Smooth muscle cell (in vitro differentiated cells): ENCODE measurements around the gene ENKD1. TPM values are rescaled to one million over a fixed set of nuclear protein-coding genes. Genes with fewer than 3 reads are reported as not detected.

Experiments used
- DNase-seq: peaks from one replicate; lab custom pipeline; 2025; ENCODE audit not compliant: unreplicated experiment; lab: John Stamatoyannopoulos, UW
- H2AFZ ChIP-seq: fragments of 200-600 bp; sonication (generic); 2 replicates; pipeline ENCODE4 v1.6.0; 2016; ENCODE audit warnings: antibody characterized with exemption, low read depth, mild to moderate bottlenecking
- H3F3A ChIP-seq: fragments of 200-600 bp; sonication (generic); 2 replicates; pipeline ENCODE4 v1.6.0; 2017; ENCODE audit warnings: antibody characterized with exemption, low read depth
- H3K27ac ChIP-seq: fragments of 200-600 bp; sonication (generic); 2 replicates; pipeline ENCODE4 v1.5.1; 2016; ENCODE audit warnings: low read depth, mild to moderate bottlenecking
- H3K27me3 ChIP-seq: fragments of 200-600 bp; sonication (generic); 2 replicates; pipeline ENCODE4 v1.6.1; 2016; ENCODE audit warnings: low read depth, mild to moderate bottlenecking
- H3K36me3 ChIP-seq: fragments of 200-600 bp; sonication (generic); 2 replicates; pipeline ENCODE4 v1.5.1; 2016; ENCODE audit warnings: low read depth
- H3K4me1 ChIP-seq: fragments of 200-600 bp; sonication (generic); 2 replicates; pipeline ENCODE4 v1.5.1; 2016; ENCODE audit warnings: low read depth
- H3K4me2 ChIP-seq: fragments of 200-600 bp; sonication (generic); 2 replicates; pipeline ENCODE4 v1.6.0; 2016; ENCODE audit warnings: mild to moderate bottlenecking
- H3K4me3 ChIP-seq: fragments of 200-600 bp; sonication (generic); 2 replicates; pipeline ENCODE4 v1.5.1; 2016; ENCODE audit warnings: mild to moderate bottlenecking
- H3K79me2 ChIP-seq: fragments of 200-600 bp; sonication (generic); 2 replicates; pipeline ENCODE4 v1.6.0; 2016; ENCODE audit warnings: low read depth, mild to moderate bottlenecking
- H3K9ac ChIP-seq: fragments of 200-600 bp; sonication (generic); 2 replicates; pipeline ENCODE4 v1.6.0; 2016; ENCODE audit warnings: low read depth
- H3K9me3 ChIP-seq: fragments of 200-600 bp; sonication (generic); replicated peaks from 2 replicates; pipeline ENCODE4 v1.5.1; 2016; ENCODE audit warnings: low read depth
- H4K20me1 ChIP-seq: fragments of 200-600 bp; sonication (generic); 2 replicates; pipeline ENCODE4 v1.6.0; 2016; ENCODE audit warnings: low read depth
- CTCF ChIP-seq: fragments of 200-600 bp; sonication (generic); IDR thresholded peaks from 2 replicates; pipeline ENCODE4 v1.5.1; 2017; ENCODE audit warnings: borderline replicate concordance, mild to moderate bottlenecking, antibody characterized with exemption; ENCODE audit not compliant: insufficient read depth, poor library complexity, severe bottlenecking
- WGBS: methylation state at CpG from one replicate; pipeline ENCODE4 v1.1.7; 2016; ENCODE audit warnings: low lambda C conversion rate; 5-methylcytosine and 5-hydroxymethylcytosine counted together
- polyA plus RNA-seq: library from polyadenylated mRNA; unstranded; fragments of >200 nt; fragmentation: Nextera tagmentation; extraction: Ambion mirVana; gene quantifications from 2 replicates; pipeline ENCODE4 v1.2.1, GENCODE V29; 2016
- total RNA-seq: library from RNA; depleted of rRNA; stranded (reverse); fragments of >200 nt; gene quantifications from 2 replicates; pipeline ENCODE4 v1.2.3, GENCODE V29; 2014

ENKD1 gene
- total and polyA plus RNA-seq, 2 experiments from 2014 or later, result 9.8 to 14.2 TPM

GRCh38 chr16:67650023-67650422 is 16.5 kb downstream of the ENKD1 start:
- H3K4me1 ChIP-seq, result no peaks in the 10 kb centered on the region
- peaks cover 43% of the 10 kb centered on the region for H3K27me3 ChIP-seq
- H3K4me3 ChIP-seq, result no peak overlapping the region
- no peak for DNase-seq
- H2AFZ ChIP-seq, result no peak overlapping the region
- no peak overlapping the region for H3K9ac ChIP-seq
- H3K9me3 ChIP-seq, result no peaks in the 10 kb centered on the region
- H4K20me1 ChIP-seq, result no peaks in the 10 kb centered on the region
- no peaks in the 10 kb centered on the region for H3F3A ChIP-seq
- H3K4me2 ChIP-seq, result no peak overlapping the region
- H3K27ac ChIP-seq, result no peak overlapping the region
- no peaks in the 10 kb centered on the region for H3K79me2 ChIP-seq
- no peaks in the 10 kb centered on the region for H3K36me3 ChIP-seq
- no peak for TF ChIP-seq CTCF
- 80% methylated on average over 8 of the region's 8 CpGs for WGBS

- H3K27ac ChIP-seq, result no peak overlapping the region
- H3K4me3 ChIP-seq, result no peak overlapping the region
- 52% methylated on average over 26 of the region's 34 CpGs for WGBS
- H3K4me1 ChIP-seq, result no peaks in the 10 kb centered on the region
- DNase-seq, result no peak
- H2AFZ ChIP-seq, result no peak overlapping the region
- H3K36me3 ChIP-seq, result no peaks in the 10 kb centered on the region
- no peaks in the 10 kb centered on the region for H4K20me1 ChIP-seq
- no peak overlapping the region for H3K9ac ChIP-seq
- peaks cover 49% of the 10 kb centered on the region for H3K27me3 ChIP-seq
- no peaks in the 10 kb centered on the region for H3K79me2 ChIP-seq
- no peaks in the 10 kb centered on the region for H3F3A ChIP-seq
- no peaks in the 10 kb centered on the region for H3K9me3 ChIP-seq
- H3K4me2 ChIP-seq, result no peak overlapping the region
- no peak for TF ChIP-seq CTCF
Observed at GRCh38 chr16:67649494-67649931, 17.0 kb downstream of the ENKD1 start.

DNA sequence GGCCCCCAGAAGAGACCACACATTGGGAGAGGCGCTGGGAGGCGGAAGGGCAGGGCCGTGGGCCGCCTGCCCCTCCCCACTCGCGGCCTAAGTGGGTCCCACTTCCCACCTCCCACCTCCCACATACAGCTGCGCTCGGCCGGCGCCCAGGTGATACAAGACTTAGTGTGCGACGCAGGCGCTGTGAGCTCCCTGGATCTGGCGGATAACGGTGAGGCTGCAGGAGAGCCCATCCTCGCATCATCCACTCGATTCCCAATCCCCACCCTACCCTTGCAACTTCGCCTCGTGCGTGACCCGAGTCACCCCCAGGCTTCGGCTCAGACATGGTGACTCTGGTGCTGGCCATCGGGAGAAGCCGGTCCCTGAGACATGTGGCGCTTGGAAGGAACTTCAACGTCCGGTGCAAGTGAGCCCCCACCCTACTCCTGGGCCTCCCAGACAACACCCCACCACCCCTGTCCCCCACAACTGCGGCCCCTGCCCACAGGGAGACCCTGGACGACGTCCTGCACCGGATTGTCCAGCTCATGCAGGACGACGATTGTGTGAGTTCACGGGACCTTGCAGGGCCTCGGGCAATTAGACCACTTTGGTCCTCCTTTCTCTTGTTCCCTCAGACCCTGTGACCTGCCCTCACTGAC is 17.7 kb downstream of the ENKD1 start:
- Histone ChIP-seq H3K4me3 (no peak overlapping the region), H3K27me3 (peaks cover 54% of the 10 kb centered on the region), H3K9ac (no peak overlapping the region), H3K4me2 (no peak overlapping the region), H3K79me2 (no peaks in the 10 kb centered on the region), H2AFZ (no peak overlapping the region), H3K27ac (no peak overlapping the region), H3K9me3 (no peaks in the 10 kb centered on the region), H3F3A (no peaks in the 10 kb centered on the region), H3K36me3 (no peaks in the 10 kb centered on the region), H3K4me1 (no peaks in the 10 kb centered on the region), H4K20me1 (no peaks in the 10 kb centered on the region)
- WGBS, result 88% methylated on average over 34 of the region's 35 CpGs
- DNase-seq, result no peak
- TF ChIP-seq CTCF, result no peak
